Measurements from ENCODE around the gene CPSF7. TPM values are rescaled to one million over a fixed set of nuclear protein-coding genes. Genes with fewer than 3 reads are reported as not detected.

Gene CPSF7
- total RNA-seq, 1 experiment from 2014 or later = 51.1 TPM

DNA sequence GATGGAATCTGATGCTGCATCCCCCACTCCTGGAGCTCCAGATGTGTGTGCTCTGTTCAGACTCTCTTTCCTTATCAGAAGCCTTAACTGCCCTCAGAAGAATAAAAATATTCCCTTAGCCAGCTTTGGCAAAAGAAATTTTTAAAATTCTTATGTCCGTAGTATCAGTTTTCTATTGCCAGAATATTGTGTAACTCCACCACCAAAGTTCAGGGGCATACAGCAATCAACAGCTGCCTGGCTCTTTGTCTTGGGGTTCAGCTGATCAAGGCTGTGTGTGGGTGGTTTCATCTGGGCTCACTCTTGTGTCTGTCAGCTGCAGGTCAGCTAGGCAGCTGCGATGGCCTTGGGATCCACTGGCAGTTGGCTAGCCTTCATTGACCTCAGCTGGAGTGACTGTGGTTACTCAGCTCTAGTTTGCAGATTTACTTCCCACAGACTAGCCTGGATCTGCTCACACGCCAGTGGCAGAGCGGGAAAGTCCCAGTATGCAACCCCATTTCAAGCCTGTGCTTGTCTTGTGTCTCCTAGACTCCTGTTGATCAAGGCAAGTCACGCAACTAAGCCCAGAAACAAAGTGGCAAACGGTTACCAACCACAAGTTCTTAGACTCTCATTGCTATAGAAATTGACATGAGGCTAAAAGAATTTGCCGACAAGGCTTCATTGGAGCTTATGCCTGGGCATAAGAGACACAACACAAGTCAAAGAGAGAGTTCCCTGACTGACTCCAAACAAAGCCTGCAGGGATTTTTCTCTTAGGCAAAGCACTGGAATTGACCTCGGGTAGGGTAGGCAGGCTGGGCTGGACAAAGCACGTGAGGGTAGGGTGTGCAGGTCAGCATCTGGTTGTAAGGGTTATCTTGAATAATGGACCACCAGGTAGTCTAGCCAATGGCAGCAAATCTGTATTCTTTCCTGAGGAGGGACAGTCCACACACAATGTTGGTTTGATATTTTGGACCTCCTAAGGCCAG, 60.1 kb downstream of the CPSF7 start:
- ChIA-PET CTCF (no interaction called here), POLR2A (ENCODE audit: unreplicated experiment) (no interaction called here)
- BruUV-seq (replicated peaks) = no TSS peak
- Histone ChIP-seq H3K9me3 (ENCODE audit: low read length) (peaks cover 16% of the 10 kb centered on the region), H3K4me3 (ENCODE audit: low read length) (no peak overlapping the region), H3K27me3 (ENCODE audit: low read length) (no peaks in the 10 kb centered on the region), H3F3A (ENCODE audit: low read length, unreplicated experiment) (no peaks in the 10 kb centered on the region), H3K9me2 (replicated peaks; ENCODE audit: low read length) (no peaks in the 10 kb centered on the region), H3K79me2 (ENCODE audit: low read length) (no peaks in the 10 kb centered on the region), H3K36me3 (ENCODE audit: low read depth, low read length) (peaks cover 67% of the 10 kb centered on the region), H2AFZ (ENCODE audit: low read length) (no peak overlapping the region), H4K20me1 (ENCODE audit: low read length) (no peaks in the 10 kb centered on the region), H3K4me1 (ENCODE audit: insufficient read depth, low read length) (no peaks in the 10 kb centered on the region), H3K27ac (ENCODE audit: low read length) (no peak overlapping the region), H3K4me2 (ENCODE audit: low read length) (no peak overlapping the region), H3K9ac (ENCODE audit: low read length) (no peak overlapping the region)
- no peak for TF ChIP-seq EZH2 (IDR thresholded peaks at IDR 0.05; ENCODE audit: low read length, unreplicated experiment)
- TF ChIP-seq, protein P1, sequence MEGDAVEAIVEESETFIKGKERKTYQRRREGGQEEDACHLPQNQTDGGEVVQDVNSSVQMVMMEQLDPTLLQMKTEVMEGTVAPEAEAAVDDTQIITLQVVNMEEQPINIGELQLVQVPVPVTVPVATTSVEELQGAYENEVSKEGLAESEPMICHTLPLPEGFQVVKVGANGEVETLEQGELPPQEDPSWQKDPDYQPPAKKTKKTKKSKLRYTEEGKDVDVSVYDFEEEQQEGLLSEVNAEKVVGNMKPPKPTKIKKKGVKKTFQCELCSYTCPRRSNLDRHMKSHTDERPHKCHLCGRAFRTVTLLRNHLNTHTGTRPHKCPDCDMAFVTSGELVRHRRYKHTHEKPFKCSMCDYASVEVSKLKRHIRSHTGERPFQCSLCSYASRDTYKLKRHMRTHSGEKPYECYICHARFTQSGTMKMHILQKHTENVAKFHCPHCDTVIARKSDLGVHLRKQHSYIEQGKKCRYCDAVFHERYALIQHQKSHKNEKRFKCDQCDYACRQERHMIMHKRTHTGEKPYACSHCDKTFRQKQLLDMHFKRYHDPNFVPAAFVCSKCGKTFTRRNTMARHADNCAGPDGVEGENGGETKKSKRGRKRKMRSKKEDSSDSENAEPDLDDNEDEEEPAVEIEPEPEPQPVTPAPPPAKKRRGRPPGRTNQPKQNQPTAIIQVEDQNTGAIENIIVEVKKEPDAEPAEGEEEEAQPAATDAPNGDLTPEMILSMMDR (conservative IDR thresholded peaks at IDR 0.05; ENCODE audit: low read depth, low read length) = no peak
- no peak for TF ChIP-seq EZH2phosphoT487 (IDR thresholded peaks at IDR 0.05; ENCODE audit: borderline replicate concordance, low read length)
- intact Hi-C loops (cut with micrococcal nuclease) = no loop called here
- DNase-seq = no peak
- ATAC-seq = no peak

DNA sequence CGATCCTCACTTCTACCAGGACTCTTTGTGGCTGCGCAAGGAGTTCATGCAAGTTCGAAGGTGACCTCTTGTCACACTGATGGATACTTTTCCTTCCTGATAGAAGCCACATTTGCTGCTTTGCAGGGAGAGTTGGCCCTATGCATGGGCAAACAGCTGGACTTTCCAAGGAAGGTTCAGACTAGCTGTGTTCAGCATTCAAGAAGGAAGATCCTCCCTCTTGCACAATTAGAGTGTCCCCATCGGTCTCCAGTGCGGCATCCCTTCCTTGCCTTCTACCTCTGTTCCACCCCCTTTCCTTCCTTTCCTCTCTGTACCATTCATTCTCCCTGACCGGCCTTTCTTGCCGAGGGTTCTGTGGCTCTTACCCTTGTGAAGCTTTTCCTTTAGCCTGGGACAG, 61.1 kb downstream of the CPSF7 start:
- H3K9me3 ChIP-seq (ENCODE audit: low read length) = peaks cover 16% of the 10 kb centered on the region
- no peak overlapping the region for H3K27ac ChIP-seq (ENCODE audit: low read length)
- intact Hi-C loops (cut with micrococcal nuclease) = no loop called here

More for the DNA sequence above, 61.1 kb downstream of the CPSF7 start:
- TF ChIP-seq, protein P1 (conservative IDR thresholded peaks at IDR 0.05; ENCODE audit: low read depth, low read length) = no peak
- TF ChIP-seq EZH2phosphoT487 (IDR thresholded peaks at IDR 0.05; ENCODE audit: borderline replicate concordance, low read length) (no peak), EZH2 (IDR thresholded peaks at IDR 0.05; ENCODE audit: low read length, unreplicated experiment) (no peak)
- H3K4me3 ChIP-seq (ENCODE audit: low read length) = no peak overlapping the region
- H2AFZ ChIP-seq (ENCODE audit: low read length) = no peak overlapping the region
- BruUV-seq (replicated peaks) = no TSS peak
- no peak for DNase-seq
- H3K4me1 ChIP-seq (ENCODE audit: insufficient read depth, low read length) = peaks cover 3% of the 10 kb centered on the region; the same call in 1 of the 2 replicates
- H3K79me2 ChIP-seq (ENCODE audit: low read length) = peaks cover 9% of the 10 kb centered on the region
- H4K20me1 ChIP-seq (ENCODE audit: low read length) = no peaks in the 10 kb centered on the region
- H3F3A ChIP-seq (ENCODE audit: low read length, unreplicated experiment) = no peaks in the 10 kb centered on the region
- H3K27me3 ChIP-seq (ENCODE audit: low read length) = no peaks in the 10 kb centered on the region
- no peak for ATAC-seq
- ChIA-PET CTCF (no interaction called here), POLR2A (ENCODE audit: unreplicated experiment) (no interaction called here)
- H3K4me2 ChIP-seq (ENCODE audit: low read length) = no peak overlapping the region
- H3K9ac ChIP-seq (ENCODE audit: low read length) = no peak overlapping the region
- H3K36me3 ChIP-seq (ENCODE audit: low read depth, low read length) = peaks cover 77% of the 10 kb centered on the region
- H3K9me2 ChIP-seq (replicated peaks; ENCODE audit: low read length) = no peaks in the 10 kb centered on the region
